ENCODE data around the gene CLIP4.

- TF ChIP-seq CTCF (IDR thresholded peaks at IDR 0.05) (no peak), POLR2A (IDR thresholded peaks at IDR 0.05) (no peak)
Measured at GRCh38 chr2:29165362-29166241, 50.4 kb downstream of the CLIP4 start.

All from uterus (tissue), 2 donors.